ENCODE measurements around the gene HOXC12. TPM values are rescaled to one million over a fixed set of nuclear protein-coding genes. Genes with fewer than 3 reads are reported as not detected.

HOXC12 gene
- total RNA-seq, 1 experiment from 2014 or later, result not detected

- intact Hi-C loops (cut with micrococcal nuclease; ENCODE audit: unreplicated experiment), result no loop called here
- peaks cover 100% of the 10 kb centered on the region for H3K27me3 Mint-ChIP-seq (ENCODE audit: unreplicated experiment)
- H3K36me3 Mint-ChIP-seq (ENCODE audit: insufficient read depth, unreplicated experiment), result peaks cover 8% of the 10 kb centered on the region
- BruUV-seq (replicated peaks), result no TSS peak
- H3K27ac Mint-ChIP-seq (ENCODE audit: unreplicated experiment), result no peak overlapping the region
- H3K4me3 Mint-ChIP-seq (ENCODE audit: low read depth, unreplicated experiment), result no peak overlapping the region
- H3K4me1 Mint-ChIP-seq (ENCODE audit: low read depth, unreplicated experiment), result peaks cover 4% of the 10 kb centered on the region
- H3K9me3 Mint-ChIP-seq (ENCODE audit: low read depth, unreplicated experiment), result no peaks in the 10 kb centered on the region
- CTCF ChIA-PET, result no interaction called here
- TF ChIP-seq, protein P1, sequence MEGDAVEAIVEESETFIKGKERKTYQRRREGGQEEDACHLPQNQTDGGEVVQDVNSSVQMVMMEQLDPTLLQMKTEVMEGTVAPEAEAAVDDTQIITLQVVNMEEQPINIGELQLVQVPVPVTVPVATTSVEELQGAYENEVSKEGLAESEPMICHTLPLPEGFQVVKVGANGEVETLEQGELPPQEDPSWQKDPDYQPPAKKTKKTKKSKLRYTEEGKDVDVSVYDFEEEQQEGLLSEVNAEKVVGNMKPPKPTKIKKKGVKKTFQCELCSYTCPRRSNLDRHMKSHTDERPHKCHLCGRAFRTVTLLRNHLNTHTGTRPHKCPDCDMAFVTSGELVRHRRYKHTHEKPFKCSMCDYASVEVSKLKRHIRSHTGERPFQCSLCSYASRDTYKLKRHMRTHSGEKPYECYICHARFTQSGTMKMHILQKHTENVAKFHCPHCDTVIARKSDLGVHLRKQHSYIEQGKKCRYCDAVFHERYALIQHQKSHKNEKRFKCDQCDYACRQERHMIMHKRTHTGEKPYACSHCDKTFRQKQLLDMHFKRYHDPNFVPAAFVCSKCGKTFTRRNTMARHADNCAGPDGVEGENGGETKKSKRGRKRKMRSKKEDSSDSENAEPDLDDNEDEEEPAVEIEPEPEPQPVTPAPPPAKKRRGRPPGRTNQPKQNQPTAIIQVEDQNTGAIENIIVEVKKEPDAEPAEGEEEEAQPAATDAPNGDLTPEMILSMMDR (IDR thresholded peaks at IDR 0.05; ENCODE audit: unreplicated experiment), result no peak
- no peak for DNase-seq
Measured at GRCh38 chr12:53970451-53970850, 15.7 kb downstream of the HOXC12 start.

- H3K9me3 Mint-ChIP-seq (ENCODE audit: low read depth, unreplicated experiment), result no peaks in the 10 kb centered on the region
- peaks cover 100% of the 10 kb centered on the region for H3K27me3 Mint-ChIP-seq (ENCODE audit: unreplicated experiment)
- DNase-seq, result no peak
- H3K4me3 Mint-ChIP-seq (ENCODE audit: low read depth, unreplicated experiment), result no peak overlapping the region
- no TSS peak for BruUV-seq (replicated peaks)
- CTCF ChIA-PET, result no interaction called here
- TF ChIP-seq, protein P1 (IDR thresholded peaks at IDR 0.05; ENCODE audit: unreplicated experiment), result no peak
- H3K36me3 Mint-ChIP-seq (ENCODE audit: insufficient read depth, unreplicated experiment), result peaks cover 8% of the 10 kb centered on the region
- intact Hi-C loops (cut with micrococcal nuclease; ENCODE audit: unreplicated experiment), result no loop called here
- H3K27ac Mint-ChIP-seq (ENCODE audit: unreplicated experiment), result no peak overlapping the region
- H3K4me1 Mint-ChIP-seq (ENCODE audit: low read depth, unreplicated experiment), result no peaks in the 10 kb centered on the region
Measured at GRCh38 chr12:53971129-53971528, 16.4 kb downstream of the HOXC12 start.

- no peak for DNase-seq
- TF ChIP-seq, protein P1 (IDR thresholded peaks at IDR 0.05; ENCODE audit: unreplicated experiment), result no peak
- H3K9me3 Mint-ChIP-seq (ENCODE audit: low read depth, unreplicated experiment), result no peaks in the 10 kb centered on the region
- H3K4me3 Mint-ChIP-seq (ENCODE audit: low read depth, unreplicated experiment), result no peak overlapping the region
- CTCF ChIA-PET, result no interaction called here
- H3K27me3 Mint-ChIP-seq (ENCODE audit: unreplicated experiment), result peaks cover 98% of the 10 kb centered on the region
- intact Hi-C loops (cut with micrococcal nuclease; ENCODE audit: unreplicated experiment), result no loop called here
- H3K36me3 Mint-ChIP-seq (ENCODE audit: insufficient read depth, unreplicated experiment), result peaks cover 8% of the 10 kb centered on the region
- BruUV-seq (replicated peaks), result no TSS peak
- H3K4me1 Mint-ChIP-seq (ENCODE audit: low read depth, unreplicated experiment), result no peaks in the 10 kb centered on the region
- H3K27ac Mint-ChIP-seq (ENCODE audit: unreplicated experiment), result no peak overlapping the region
Measured at GRCh38 chr12:53971686-53972085, 17.0 kb downstream of the HOXC12 start.

GRCh38 chr12:53972152-53972702 lies 17.5 kb downstream of the HOXC12 start:
- no peak overlapping the region for H3K27ac Mint-ChIP-seq (ENCODE audit: unreplicated experiment)
- peaks cover 8% of the 10 kb centered on the region for H3K36me3 Mint-ChIP-seq (ENCODE audit: insufficient read depth, unreplicated experiment)
- no peak overlapping the region for H3K4me3 Mint-ChIP-seq (ENCODE audit: low read depth, unreplicated experiment)

More at GRCh38 chr12:53972152-53972702, 17.5 kb downstream of the HOXC12 start:
- TF ChIP-seq, protein P1 (IDR thresholded peaks at IDR 0.05; ENCODE audit: unreplicated experiment), result no peak
- H3K27me3 Mint-ChIP-seq (ENCODE audit: unreplicated experiment), result peaks cover 93% of the 10 kb centered on the region
- no peak for DNase-seq
- no peaks in the 10 kb centered on the region for H3K9me3 Mint-ChIP-seq (ENCODE audit: low read depth, unreplicated experiment)
- CTCF ChIA-PET, result interaction anchor here (0.6 to 0.7 kb wide), 2 partner anchors 8 to 17 kb away, joined by 3 read pairs; partner anchors contain the start of gene HOXC12
- intact Hi-C loops (cut with micrococcal nuclease; ENCODE audit: unreplicated experiment), result no loop called here
- no peaks in the 10 kb centered on the region for H3K4me1 Mint-ChIP-seq (ENCODE audit: low read depth, unreplicated experiment)
- BruUV-seq (replicated peaks), result no TSS peak
